IMR-90 (cell line): Measurements from ENCODE around the gene SOS1. TPM values are rescaled to one million over a fixed set of nuclear protein-coding genes. Genes with fewer than 3 reads are reported as not detected.

Experiments used
- ATAC-seq: fragments of 200-7000 bp; cut with Tn5 transposase; 2 replicates; pipeline ENCODE4 v1.9.1; 2020; ENCODE audit warnings: low read depth, mild to moderate bottlenecking, moderate library complexity
- BruUV-seq: library from RNA; stranded (reverse); fragments of 400-500 nt; replicated peaks from 2 replicates; lab custom pipeline; 2021; lab: Mats Ljungman, UMichigan
- CTCF ChIA-PET: fragments of 300-600 bp; formaldehyde crosslinking; extraction: SDS; loops from one replicate; lab custom pipeline; 2021; ENCODE audit warnings: antibody characterized with exemption; lab: Yijun Ruan, JAX
- POLR2A ChIA-PET: fragments of 300-600 bp; sonication (Branson Sonifier 250); formaldehyde crosslinking; loops from one replicate; lab custom pipeline; 2022; ENCODE audit warnings: antibody characterized with exemption; ENCODE audit not compliant: unreplicated experiment; lab: Charles Lee
- DNase-seq: peaks from one replicate; pipeline ENCODE4 v3.0.0; 2013
- H2AFZ ChIP-seq: replicated peaks from 2 replicates; pipeline ENCODE3; 2013; ENCODE audit warnings: low read length, mild to moderate bottlenecking; ENCODE audit not compliant: poor library complexity
- H2AK5ac ChIP-seq: 2 replicates; pipeline ENCODE4 v1.6.1; 2013; ENCODE audit warnings: low read depth, low read length, inconsistent platforms
- H2AK9ac ChIP-seq: replicated peaks from 2 replicates; pipeline ENCODE3; 2013; ENCODE audit warnings: mild to moderate bottlenecking, low read depth, low read length, moderate library complexity; ENCODE audit not compliant: poor library complexity
- H2BK120ac ChIP-seq: 2 replicates; pipeline ENCODE4 v1.6.1; 2013; ENCODE audit warnings: low read depth, low read length, inconsistent platforms
- H2BK15ac ChIP-seq: 3 replicates; pipeline ENCODE4 v1.6.1; 2013; ENCODE audit warnings: low read depth, low read length, inconsistent platforms
- H2BK20ac ChIP-seq: 2 replicates; pipeline ENCODE4 v1.6.1; 2013; ENCODE audit warnings: low read depth, mild to moderate bottlenecking, inconsistent platforms, low read length, moderate library complexity
- H2BK5ac ChIP-seq: 2 replicates; pipeline ENCODE4 v1.6.1; 2013; ENCODE audit warnings: mild to moderate bottlenecking, low read depth, low read length, inconsistent platforms; ENCODE audit not compliant: poor library complexity, severe bottlenecking
- H3K14ac ChIP-seq: replicated peaks from 2 replicates; pipeline ENCODE4 v1.6.1; 2013; ENCODE audit warnings: low read depth, low read length, inconsistent platforms
- H3K18ac ChIP-seq: 2 replicates; pipeline ENCODE4 v1.6.1; 2013; ENCODE audit warnings: low read depth, low read length, control low read depth
- H3K23ac ChIP-seq: 2 replicates; pipeline ENCODE4 v1.6.1; 2013; ENCODE audit warnings: low read depth, low read length, inconsistent platforms
- H3K27ac ChIP-seq: 2 replicates; pipeline ENCODE4 v1.5.1; 2013; ENCODE audit warnings: mild to moderate bottlenecking, control low read depth, low read length; ENCODE audit not compliant: insufficient read depth
- H3K27me3 ChIP-seq: 2 replicates; pipeline ENCODE4 v1.6.1; 2013; ENCODE audit warnings: low read length; ENCODE audit not compliant: control insufficient read depth, insufficient read depth
- H3K36me3 ChIP-seq: 2 replicates; pipeline ENCODE4 v1.6.1; 2013; ENCODE audit warnings: low read length, mixed read lengths; ENCODE audit not compliant: control insufficient read depth, insufficient read depth
- H3K4ac ChIP-seq: 2 replicates; pipeline ENCODE4 v1.6.1; 2013; ENCODE audit warnings: low read depth, low read length, inconsistent platforms
- H3K4me1 ChIP-seq: 2 replicates; pipeline ENCODE4 v1.6.1; 2013; ENCODE audit warnings: low read length, mixed read lengths; ENCODE audit not compliant: control insufficient read depth, insufficient read depth
- H3K4me2 ChIP-seq: 2 replicates; pipeline ENCODE4 v1.6.1; 2013; ENCODE audit warnings: low read depth, mild to moderate bottlenecking, control low read depth, low read length, moderate library complexity
- H3K4me3 ChIP-seq: 2 replicates; pipeline ENCODE4 v1.5.1; 2013; ENCODE audit warnings: low read depth, mild to moderate bottlenecking, control low read depth, low read length, moderate library complexity; ENCODE audit not compliant: insufficient read depth
- H3K56ac ChIP-seq: 2 replicates; pipeline ENCODE4 v1.6.1; 2013; ENCODE audit warnings: low read length, inconsistent platforms; ENCODE audit not compliant: insufficient read depth; ENCODE audit errors: extremely low read depth
- H3K79me1 ChIP-seq, 2 experiments: 2 replicates each; pipeline ENCODE4 v1.6.1; 2013; ENCODE audit warnings: low read length in 2 of 2, inconsistent platforms in 1 of 2, low read depth in 1 of 2
- H3K9ac ChIP-seq: 2 replicates; pipeline ENCODE4 v1.6.1; 2013; ENCODE audit warnings: low read depth, low read length, control low read depth
- H3K9me1 ChIP-seq: 2 replicates; pipeline ENCODE4 v1.6.1; 2013; ENCODE audit warnings: low read length, inconsistent platforms; ENCODE audit not compliant: insufficient read depth
- H3K9me3 ChIP-seq: 2 replicates; pipeline ENCODE4 v1.6.1; 2013; ENCODE audit warnings: low read length; ENCODE audit not compliant: control insufficient read depth, insufficient read depth
- H4K20me1 ChIP-seq: 2 replicates; pipeline ENCODE4 v1.6.1; 2013; ENCODE audit warnings: low read length, inconsistent platforms; ENCODE audit not compliant: insufficient read depth
- H4K5ac ChIP-seq: 2 replicates; pipeline ENCODE4 v1.6.1; 2013; ENCODE audit warnings: mild to moderate bottlenecking, low read depth, low read length, control low read depth
- H4K8ac ChIP-seq, 2 experiments: 2 replicates each; pipeline ENCODE4 v1.6.1; 2013; ENCODE audit warnings: low read depth in 2 of 2, low read length in 2 of 2, control low read depth in 1 of 2, inconsistent platforms in 1 of 2
- H4K91ac ChIP-seq: 2 replicates; pipeline ENCODE4 v1.6.1; 2013; ENCODE audit warnings: low read depth, low read length, inconsistent platforms; ENCODE audit not compliant: insufficient read depth
- BHLHE40 ChIP-seq: fragments of 150-350 bp; IDR thresholded peaks from 2 replicates; pipeline ENCODE4 v1.6.1; 2016; ENCODE audit warnings: mild to moderate bottlenecking, low read depth, low read length
- CHD1 ChIP-seq: IDR thresholded peaks from 2 replicates; pipeline ENCODE4 v1.6.1; 2012; ENCODE audit warnings: low read depth, low read length, improper control_type of control experiment
- ELK1 ChIP-seq: fragments of 150-350 bp; IDR thresholded peaks from 2 replicates; pipeline ENCODE4 v1.6.1; 2016; ENCODE audit warnings: low read depth, mild to moderate bottlenecking, low read length, moderate library complexity, borderline replicate concordance
- MAFK ChIP-seq: IDR thresholded peaks from 2 replicates; pipeline ENCODE4 v1.6.1; 2012; ENCODE audit warnings: low read depth, low read length, improper control_type of control experiment
- MAZ ChIP-seq: IDR thresholded peaks from 2 replicates; pipeline ENCODE4 v1.6.1; 2012; ENCODE audit warnings: low read depth, mild to moderate bottlenecking, low read length, improper control_type of control experiment, moderate library complexity, borderline replicate concordance
- MXI1 ChIP-seq: IDR thresholded peaks from 2 replicates; pipeline ENCODE4 v1.6.1; 2012; ENCODE audit warnings: low read depth, mild to moderate bottlenecking, low read length, moderate library complexity, borderline replicate concordance
- RCOR1 ChIP-seq: IDR thresholded peaks from 2 replicates; pipeline ENCODE4 v1.6.1; 2012; ENCODE audit warnings: mild to moderate bottlenecking, low read length, improper control_type of control experiment; ENCODE audit not compliant: insufficient replicate concordance
- WGBS, 2 experiments: methylation state at CpG; one replicate each; pipeline versions ENCODE4 v1.1.5 to v1.1.7; 2013; ENCODE audit warnings: missing lambda C conversion rate in 2 of 2; ENCODE audit not compliant: insufficient read length in 1 of 2; ENCODE audit errors: extremely low coverage in 2 of 2; 5-methylcytosine and 5-hydroxymethylcytosine counted together
- dilution Hi-C: fragments of 300-500 bp; cut with HindIII; formaldehyde crosslinking; loops from one replicate; pipeline ENCODE4 v1.14.3; 2018; ENCODE audit warnings: low sequenced_read_pairs; ENCODE audit not compliant: unreplicated experiment
- in situ Hi-C: fragments of 300-500 bp; cut with MboI; formaldehyde crosslinking; loops from 3 replicates; pipeline ENCODE4 v1.14.3; 2019; ENCODE audit warnings: low sequenced_read_pairs, inconsistent platforms, mixed read lengths
- intact Hi-C: fragments of 100-400 bp; cut with micrococcal nuclease; formaldehyde crosslinking; loops from 2 replicates; pipeline ENCODE4 v1.10.0; 2022
- polyA plus RNA-seq, 3 experiments: library from polyadenylated mRNA; depleted of rRNA; stranded (reverse); fragments of >200 nt; gene quantifications; 2 replicates each; pipeline ENCODE4 v1.2.3, GENCODE V29; 2012; ENCODE audit warnings: low replicate concordance in 1 of 3
- total RNA-seq: library from RNA; depleted of rRNA; stranded (reverse); fragments of >200 nt; gene quantifications from 2 replicates; pipeline ENCODE4 v1.2.3, GENCODE V29; 2012

The SOS1 gene
- total and polyA plus RNA-seq, 2 of the 4 experiments (the other 2 are of a cell fraction) = 8.2 to 11.2 TPM

- ChIA-PET CTCF (no interaction called here), POLR2A (no interaction called here)
- no peak overlapping the region for H2BK20ac ChIP-seq
- H3K4me1 ChIP-seq = no peaks in the 10 kb centered on the region
- H2BK15ac ChIP-seq = no peak overlapping the region
- no peak for ATAC-seq
- H3K9me1 ChIP-seq = peaks cover 7% of the 10 kb centered on the region; the same call in 1 of the 2 replicates
- no peak overlapping the region for H2AK9ac ChIP-seq
- no peak overlapping the region for H2AFZ ChIP-seq
- no peak overlapping the region for H2BK120ac ChIP-seq
- no peak overlapping the region for H2BK5ac ChIP-seq
- no peaks in the 10 kb centered on the region for H4K20me1 ChIP-seq
- no peaks in the 10 kb centered on the region for H3K9me3 ChIP-seq
- intact Hi-C loops (no loop called here), in situ Hi-C loops (no loop called here), dilution Hi-C loops (no loop called here)
- H3K27ac ChIP-seq = no peak overlapping the region
- no peak overlapping the region for H3K4me2 ChIP-seq
- peak; percentile 27 for DNase-seq
- no peak overlapping the region for H4K91ac ChIP-seq
- no peak overlapping the region for H4K5ac ChIP-seq
- H3K36me3 ChIP-seq = peaks cover 27% of the 10 kb centered on the region
- TF ChIP-seq MAZ = no peak
- no peak for TF ChIP-seq RCOR1
- TF ChIP-seq MAFK = no peak
- no peak for TF ChIP-seq BHLHE40
- TF ChIP-seq MXI1 = no peak
- TF ChIP-seq ELK1 = no peak
- TF ChIP-seq CHD1 = no peak
- no TSS peak for BruUV-seq
- no peak overlapping the region; the same call in 1 of the 2 replicates for H3K4ac ChIP-seq
- no peak overlapping the region for H3K14ac ChIP-seq
- WGBS, 2 experiments = no CpG with 5 or more reads among the region's 1 CpG
- no peak overlapping the region for H3K56ac ChIP-seq
- H3K9ac ChIP-seq = no peak overlapping the region
- H3K4me3 ChIP-seq = no peak overlapping the region
- peaks cover 0 to 8% of the 10 kb centered on the region in 2 experiments; a peak in 1 of 4 replicates for H3K79me1 ChIP-seq
- H2AK5ac ChIP-seq = no peak overlapping the region
- no peak overlapping the region for H3K23ac ChIP-seq
- no peak overlapping the region for H4K8ac ChIP-seq
- H3K27me3 ChIP-seq = no peaks in the 10 kb centered on the region
- H3K18ac ChIP-seq = no peak overlapping the region
These were observed 112.2 kb downstream of the SOS1 start for GRCh38 chr2:39008665-39009064.
